ENCODE results near the gene LHX5.

LHX5 gene

DNA sequence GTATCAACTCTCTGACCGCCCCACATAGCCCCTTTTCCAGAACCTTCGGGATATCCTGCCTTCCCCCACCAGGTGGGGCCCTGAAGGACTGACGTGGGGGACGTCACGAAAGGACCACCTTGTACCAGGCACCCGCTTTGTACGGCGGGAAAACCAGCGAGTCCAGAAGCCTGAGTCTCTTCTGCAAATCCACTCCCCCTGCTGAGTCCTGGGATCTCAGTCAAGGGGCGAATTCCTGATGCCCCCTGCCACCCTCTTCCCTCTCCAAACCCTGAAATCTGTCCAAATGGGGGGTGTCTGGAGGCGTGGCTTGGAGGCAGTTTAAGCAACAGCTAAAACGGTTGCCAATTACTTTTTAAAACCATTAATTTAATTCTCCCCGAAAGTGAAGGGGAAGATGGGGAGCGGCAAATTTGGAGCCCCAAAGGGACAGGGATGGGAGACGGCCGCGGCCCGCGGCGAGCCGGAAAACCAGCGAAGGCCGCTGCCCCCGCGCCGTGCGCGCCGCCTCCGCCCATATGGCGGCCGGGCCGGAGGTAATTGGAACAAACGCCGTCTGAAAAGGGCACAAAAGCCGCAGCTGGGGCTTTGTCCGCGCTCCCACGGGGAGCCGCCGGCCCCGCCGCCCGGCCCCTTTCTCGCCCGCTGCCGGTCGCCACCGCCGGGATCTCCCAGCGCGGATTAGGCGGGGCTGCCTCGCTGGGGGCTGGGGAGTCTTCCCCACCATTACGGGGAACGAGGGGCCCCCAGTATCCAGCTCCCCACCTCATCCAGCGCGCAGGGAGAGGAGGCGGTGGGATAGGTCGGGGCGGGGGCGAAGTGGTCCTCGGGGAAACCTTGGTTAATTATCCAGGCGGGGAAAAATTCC, 6.6 kb downstream of the LHX5 start:
- no peak for DNase-seq (ENCODE audit: low read depth in 3 of 3)

DNA sequence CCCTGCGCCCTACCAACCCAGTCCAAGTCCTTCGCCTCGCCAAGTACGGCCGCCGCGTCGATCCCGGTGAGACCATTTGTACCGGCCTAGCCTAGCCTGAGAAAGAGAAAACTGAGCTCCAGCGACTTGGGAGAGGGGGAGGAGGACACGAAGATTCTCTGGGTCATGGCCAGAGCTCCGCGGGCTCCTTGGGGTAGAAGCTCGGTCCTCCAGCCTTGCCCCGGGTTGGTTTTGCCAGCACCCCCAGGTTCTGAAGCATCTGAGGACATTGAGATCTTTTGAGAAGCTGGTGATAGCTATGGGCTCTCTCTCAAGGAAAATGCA, 7.3 kb downstream of the LHX5 start:
- DNase-seq (ENCODE audit: low read depth in 3 of 3): no peak

DNA sequence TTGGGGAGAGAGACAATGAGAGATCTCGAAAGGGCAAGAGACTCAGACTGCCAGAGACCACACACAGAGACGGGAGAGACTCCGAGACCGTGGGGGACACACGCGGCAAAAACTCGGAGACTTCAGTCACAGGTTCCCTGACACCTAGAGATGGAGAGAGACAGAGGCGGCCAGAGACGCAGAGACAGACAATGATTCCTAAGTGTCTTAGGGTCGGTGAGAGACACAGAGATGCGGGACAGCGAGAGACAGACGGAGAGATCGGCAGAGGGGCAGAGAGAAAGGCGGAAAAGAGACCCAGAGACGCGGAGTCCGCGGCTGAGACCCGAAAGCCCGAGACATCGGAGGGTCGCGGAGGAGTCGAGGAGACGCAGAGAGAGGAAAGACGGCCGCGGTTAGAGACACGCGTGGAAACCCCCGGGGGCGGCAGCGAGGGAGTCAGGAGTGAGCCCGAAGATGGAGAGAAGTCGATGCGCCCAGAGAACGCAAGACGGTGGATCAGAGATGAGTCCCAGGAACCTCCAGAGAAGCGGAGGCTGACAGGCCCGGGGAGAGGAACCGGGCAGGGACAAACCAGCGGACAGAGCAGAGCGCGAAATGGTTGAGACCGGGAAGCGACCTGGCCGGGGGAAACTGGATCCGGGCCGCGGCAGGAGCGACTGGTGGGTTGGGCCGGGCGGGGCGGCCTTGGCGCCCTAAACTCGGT, 7.8 kb downstream of the LHX5 start:
- DNase-seq (ENCODE audit: low read depth in 3 of 3): no peak

DNA sequence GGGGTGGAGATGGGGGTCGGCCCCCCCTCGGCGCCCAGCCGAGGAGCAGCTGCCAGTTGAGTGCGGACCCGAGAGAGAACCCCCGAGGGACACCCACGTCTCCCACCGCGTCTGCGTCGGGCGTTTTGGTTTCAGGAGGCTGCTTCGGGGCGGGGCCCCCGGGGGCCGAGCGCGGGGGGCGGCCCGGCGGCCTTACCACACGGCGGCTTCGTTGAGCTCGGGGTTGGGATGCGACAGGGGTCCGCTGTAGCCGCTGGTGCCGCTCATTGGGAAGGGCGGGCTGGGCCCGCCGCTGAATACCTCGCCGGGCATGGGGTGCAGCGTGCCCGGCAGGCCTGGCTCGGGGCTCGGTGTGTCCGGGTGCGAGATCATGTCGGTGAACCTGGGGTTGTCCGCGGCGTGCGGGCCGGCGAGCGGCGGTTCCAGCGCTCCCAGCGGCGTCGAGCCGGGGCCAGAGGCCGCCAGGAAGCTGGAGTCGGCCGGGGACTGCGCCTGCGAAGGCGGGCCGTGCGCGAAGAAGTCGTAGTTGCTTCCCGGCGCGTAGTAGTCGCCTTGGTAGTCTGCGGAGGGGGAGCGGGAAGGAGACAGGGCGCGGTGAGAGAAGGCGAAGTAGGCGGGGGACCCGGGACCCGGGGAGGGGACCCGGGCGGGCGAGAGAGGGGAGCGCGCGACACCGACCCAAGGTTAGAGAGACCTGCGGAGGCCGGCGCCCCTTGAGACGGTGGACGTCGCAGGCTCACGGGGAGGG, 8.5 kb downstream of the LHX5 start:
- no peak for DNase-seq (ENCODE audit: low read depth in 3 of 3)

DNA sequence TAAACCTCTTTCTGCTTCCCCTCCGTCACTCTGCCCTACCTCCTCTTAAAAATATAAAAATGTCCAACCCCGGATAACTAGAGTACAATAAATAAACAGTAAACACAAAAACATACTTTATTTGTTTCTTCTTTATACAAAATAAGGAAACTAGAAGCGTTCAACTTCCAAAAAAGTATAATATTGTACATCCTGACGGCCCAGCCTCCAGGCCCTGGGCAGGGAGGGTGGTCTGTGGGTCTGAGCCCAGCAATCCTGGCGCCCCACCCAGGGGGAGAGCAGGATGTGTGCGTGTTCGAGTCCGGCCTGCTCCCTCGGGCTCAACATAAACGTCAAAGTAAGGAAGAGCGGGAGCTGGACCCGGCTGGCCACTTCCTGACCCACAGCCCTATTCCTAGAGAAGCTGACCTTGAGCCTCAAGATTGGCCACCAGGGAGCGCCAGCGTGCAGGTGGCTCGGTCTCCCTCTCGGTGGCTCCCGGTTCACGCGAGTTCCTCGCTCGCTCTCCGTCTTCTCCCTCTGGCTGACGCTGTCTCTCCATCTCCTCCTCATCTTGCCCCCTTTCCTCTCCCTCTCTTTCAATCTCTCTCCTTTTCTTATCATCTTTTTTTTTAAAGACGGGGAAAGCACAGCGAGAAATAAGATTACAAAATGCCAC, 9.4 kb downstream of the LHX5 start:
- DNase-seq (ENCODE audit: low read depth in 3 of 3): peak; percentile 37 to 54 (median 48)

DNA sequence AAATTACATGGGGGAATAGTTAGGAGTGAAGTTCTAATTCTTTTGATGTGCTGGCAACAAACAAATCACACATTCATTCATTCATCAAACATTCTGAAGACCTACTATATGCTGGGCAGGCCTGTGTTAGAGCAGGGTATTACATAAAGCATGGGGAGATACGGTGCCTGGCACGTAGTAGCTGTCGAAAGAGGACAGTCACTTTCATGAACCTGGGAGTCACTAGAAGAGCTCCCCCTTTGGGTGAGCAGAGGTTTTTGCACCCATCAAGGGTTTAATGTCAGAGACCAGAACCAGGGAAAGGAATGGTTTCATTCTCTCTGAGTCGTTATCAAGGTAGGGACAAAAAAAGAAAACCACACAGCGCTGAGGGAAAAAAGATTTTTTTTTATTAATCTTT, 10.0 kb downstream of the LHX5 start:
- no peak for DNase-seq (ENCODE audit: low read depth in 3 of 3)

DNA sequence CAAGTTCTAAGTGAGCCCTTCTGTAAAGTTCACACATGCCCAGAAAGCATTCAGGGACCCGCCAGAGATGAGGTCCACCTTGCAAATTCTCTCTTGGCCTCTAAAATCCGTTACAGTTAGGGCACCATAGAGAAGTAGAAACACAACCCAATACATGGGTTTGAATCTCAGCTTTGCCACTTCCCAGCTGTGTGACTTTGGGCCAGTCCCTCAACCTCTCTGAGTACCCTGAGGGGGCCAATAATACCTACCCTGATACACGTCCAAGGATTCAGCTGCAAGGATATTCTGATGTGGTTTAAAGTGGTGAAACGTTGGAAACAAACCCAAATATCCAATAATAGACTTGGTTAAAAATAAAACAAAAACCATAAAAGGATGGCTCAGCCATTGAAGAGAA, 11.7 kb downstream of the LHX5 start:
- DNase-seq (ENCODE audit: low read depth in 3 of 3): no peak

DNA sequence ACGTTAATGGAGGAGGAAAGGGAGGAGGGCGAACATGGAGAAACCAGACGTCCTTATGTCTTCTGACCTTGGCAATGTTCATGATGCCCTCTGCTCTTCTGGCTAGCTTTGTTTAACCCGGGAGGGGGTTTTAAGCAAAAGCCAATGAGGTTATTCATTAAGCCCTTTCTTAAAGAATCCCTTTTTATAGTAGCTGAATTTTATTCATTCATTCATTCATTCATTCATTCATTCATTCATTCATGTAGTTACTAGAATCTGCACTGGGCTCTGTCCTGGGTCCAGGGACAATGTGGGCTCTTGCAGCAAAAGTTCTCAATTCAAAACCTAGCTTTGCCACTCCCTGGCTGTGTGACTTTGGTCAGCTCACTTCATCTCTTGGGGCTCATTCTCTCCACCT, 14.0 kb downstream of the LHX5 start:
- no peak for DNase-seq (ENCODE audit: low read depth in 3 of 3)

DNA sequence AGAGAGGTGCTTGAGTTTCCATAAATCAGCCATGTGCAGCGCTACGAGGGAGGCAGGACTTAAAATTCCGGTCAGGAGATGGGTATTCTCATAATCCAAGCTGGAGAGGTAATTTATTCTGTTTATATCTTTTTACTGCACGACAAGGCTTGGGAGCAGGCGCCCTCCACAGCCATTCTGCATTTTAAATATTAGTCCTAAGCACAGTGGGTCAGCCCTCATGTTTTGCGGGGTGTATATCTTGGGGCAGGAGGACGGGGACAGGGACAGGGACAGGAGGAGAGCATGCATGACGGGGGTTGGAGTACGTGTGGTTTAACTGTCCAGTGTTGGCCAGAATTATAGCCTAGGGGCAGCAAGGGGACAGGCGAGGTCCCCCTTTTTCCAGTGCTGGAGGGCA, 14.5 kb downstream of the LHX5 start:
- no peak for DNase-seq (ENCODE audit: low read depth in 3 of 3)

DNA sequence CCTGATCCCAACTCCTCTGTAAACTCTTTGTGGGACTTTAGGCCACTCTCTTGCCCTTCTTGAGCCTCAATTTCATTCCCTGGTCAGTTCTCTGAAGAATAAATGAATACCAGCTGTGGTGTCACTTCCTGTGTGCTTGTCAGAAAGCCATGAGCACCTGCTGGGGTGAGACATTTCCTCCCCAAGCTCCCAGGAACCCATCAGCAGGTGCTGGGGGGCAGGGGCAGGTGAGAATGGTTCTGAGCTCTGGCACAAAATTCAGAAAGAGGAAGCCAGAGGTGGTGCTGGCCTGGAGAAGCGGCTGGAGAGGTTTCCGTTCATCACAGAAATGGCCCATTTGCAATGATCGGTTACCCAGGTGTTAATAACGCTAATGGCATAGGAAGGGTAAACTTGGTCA, 14.9 kb downstream of the LHX5 start:
- no peak for DNase-seq (ENCODE audit: low read depth in 3 of 3)

DNA sequence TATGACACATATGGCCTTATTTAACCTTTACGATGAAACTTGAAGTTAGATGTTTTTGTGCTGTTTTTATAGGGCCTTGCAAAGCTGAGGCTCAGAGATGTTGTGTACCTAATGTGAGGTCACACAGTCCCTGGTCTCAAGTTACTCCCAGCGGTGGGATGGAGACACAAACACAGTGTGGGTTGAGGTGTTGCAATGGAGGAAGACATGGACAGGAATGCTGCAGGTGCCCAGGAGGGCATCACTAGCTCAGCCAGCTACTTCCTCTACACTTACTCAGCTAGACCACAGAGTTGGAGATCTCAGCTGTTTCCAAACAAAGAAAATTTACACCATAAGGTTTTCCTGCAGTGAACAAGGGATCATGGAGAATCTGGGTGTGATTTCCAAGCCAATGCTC, 15.5 kb downstream of the LHX5 start:
- DNase-seq (ENCODE audit: low read depth in 3 of 3): no peak

DNA sequence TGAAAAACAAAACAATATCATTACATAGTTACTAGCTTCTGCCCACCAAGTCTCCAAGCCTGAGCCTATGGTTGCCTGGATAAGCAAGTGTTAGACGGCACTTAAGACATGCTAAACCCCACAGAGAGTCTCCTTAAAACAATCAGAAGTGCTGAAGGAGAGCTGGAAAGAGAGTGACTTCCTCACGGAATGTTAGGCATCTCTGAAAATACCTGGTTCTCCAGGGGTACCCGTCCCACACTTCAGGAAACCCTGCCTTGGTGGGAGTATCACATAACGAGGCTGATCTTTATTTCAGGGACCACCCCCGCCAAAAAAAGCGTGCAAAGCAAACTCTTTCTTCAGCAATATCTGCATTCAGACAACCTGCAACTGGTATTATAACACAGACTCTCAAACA, 18.3 kb downstream of the LHX5 start:
- DNase-seq (ENCODE audit: low read depth in 3 of 3): no peak

DNA sequence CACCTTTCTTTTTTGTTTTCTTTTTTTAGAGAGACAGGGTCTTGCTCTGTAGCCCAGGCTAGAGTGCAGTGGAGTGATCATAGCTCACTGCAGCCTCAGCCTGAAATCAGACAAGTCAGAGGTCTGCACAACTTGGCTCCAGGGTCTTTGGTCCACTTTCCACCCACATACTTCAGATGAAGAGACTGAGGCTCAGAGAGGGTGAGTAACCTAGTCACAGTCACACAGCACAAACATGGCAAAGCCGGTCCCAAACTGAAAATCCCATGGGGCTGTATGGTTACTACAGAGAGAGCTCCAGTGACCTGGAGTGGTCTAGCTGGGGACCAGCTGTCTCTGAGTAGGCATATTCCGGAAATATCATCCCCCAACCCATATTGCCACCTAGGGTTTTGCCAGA, 19.2 kb downstream of the LHX5 start:
- DNase-seq (ENCODE audit: low read depth in 3 of 3): no peak

DNA sequence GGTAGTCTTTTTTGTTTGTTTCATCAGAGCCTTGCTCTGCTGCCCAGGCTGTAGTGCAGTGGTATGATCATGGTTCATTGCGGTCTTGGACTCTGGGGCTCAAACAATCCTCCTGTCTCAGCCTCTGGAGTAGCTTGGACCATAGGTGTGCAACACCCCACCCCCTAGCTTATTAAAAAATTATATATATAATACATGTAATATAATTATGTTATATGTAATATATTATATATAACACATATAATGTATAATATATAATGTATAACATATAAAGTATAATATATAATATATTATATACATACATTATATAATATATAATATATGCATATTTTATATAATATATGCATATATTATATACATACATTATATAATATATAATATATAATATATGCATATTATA, 21.8 kb downstream of the LHX5 start:
- no peak for DNase-seq (ENCODE audit: low read depth in 3 of 3)

DNA sequence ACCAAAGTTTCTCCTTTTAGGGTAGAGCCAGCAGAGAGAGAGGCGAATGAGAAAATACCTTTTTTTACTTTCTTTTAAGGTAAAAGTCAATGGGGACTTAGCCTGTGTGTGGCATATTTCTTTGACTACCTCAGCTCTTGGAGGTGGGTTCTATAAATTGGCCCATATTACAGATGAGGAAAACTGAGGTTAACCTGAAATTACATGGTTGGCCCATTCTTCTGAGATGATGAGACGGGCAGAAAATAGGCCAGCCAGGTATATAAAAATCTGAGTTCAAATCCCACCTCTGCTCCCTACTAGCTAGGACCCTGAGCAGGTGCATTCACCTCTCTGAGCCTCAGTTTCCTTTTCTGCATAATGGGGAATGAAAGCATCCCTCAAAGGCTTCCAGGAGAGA, 22.4 kb downstream of the LHX5 start:
- no peak for DNase-seq (ENCODE audit: low read depth in 3 of 3)

DNA sequence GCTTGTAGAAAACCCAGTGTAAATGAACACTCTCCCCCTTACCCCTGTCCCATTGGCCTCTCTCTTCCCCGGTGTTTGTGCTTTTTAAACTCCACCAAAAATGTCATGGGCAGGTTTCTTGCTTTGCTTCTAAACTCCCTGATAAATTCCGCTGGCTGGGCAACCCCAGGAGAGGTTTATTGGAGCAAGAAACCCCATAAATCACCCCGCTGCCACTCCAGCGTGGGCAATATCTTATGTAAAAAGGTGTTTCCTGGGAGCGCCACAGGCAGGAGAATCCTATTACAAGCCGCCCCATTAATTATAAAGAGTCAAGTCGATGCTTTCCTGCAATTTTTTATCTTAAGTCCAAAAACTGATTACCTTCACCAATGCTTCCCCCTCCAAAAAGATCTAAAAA, 22.8 kb downstream of the LHX5 start:
- DNase-seq (ENCODE audit: low read depth in 3 of 3): no peak

DNA sequence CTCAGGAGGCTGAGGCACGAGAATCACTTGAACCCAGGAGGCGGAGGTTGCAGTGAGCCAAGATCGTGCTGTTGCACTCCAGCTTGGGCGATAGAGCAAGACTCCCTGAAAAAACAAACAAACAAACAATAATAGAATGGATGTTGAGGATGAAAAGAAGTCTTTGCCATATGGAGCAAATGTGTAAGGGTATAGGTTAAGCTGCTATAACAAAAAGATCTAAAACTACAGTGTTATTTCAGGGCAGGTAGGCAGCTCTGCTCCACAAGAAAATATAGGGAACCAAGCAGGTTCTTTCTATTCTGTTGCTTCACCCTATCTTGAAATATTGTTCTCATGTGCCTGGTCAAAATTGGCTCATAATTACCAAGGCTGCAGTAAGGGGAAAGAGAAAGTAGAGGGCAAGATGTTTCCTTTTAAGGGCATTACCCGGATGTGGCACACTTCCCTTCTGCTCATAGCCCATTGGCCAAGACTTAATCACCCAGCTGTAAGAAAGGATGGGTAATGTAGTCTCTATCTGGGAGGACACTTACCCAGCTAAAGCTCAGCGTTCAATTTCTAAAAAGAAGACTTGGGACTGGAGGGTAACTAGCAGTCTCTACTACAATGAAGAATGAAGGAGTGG, 26.0 kb downstream of the LHX5 start:
- no peak for DNase-seq (ENCODE audit: low read depth in 3 of 3)

DNA sequence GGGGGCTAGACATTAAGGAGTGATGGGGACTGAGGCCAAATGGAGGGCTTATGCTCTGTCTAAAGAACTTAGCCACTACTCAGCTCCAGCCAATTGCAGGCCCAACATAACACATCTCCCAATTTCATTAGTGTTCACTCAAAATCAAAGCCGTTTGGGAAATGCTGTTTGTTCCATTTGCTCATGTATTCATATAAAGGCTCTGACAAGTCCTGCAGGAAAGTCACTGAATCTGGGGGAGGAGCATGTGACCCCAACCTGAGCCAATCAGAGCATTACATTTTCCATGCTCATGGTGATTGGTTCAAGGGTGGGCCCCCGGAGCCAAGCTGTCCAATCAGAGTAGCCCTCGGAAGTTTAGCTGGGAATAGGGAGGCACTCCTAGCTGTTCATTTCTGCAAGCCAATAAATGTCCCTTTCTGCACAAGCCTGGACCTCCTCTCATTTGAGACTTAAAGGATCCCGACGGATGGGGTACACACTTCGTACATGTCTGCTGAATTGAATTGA, 28.6 kb downstream of the LHX5 start:
- DNase-seq (ENCODE audit: low read depth in 3 of 3): no peak

DNA sequence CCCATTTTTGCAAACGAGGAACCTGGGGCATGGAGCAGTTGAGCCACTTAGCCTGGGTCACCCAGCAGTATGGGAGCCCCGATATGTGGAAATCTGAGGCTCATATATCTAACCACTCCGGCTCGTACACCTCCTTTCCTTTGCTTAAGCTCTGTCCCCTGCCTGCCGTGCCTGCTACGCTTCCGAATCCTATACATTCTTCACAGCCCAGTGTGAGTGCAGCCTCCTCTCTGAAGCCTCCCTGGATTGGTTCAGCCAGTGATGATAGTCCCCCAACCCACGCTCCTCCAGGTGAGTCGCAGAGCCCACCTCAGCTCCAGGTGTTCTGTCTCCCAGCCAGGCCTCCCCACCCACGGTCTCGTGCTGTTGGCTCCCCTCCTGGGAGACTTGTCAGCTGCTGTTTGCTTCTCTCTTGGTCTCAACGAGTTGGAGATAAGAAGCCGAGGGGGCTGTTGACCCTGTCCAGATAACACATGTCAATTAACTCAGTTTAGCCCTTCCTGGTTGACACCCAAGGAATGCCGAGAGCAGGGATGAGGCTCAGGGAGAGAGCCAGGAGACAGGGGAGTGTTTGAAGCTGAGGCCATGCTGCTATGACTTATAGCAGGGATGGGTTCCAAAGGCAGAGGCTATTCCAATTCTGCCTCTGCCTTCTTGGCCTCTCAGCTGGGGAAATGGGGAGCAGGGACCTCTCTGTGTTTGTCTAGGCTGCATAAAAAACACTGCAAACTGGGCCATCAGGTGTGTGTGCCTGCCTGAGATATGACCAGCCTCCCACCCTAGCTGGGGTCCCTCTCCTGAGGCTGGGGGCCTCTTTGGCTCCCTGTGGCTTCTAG, 30.5 kb downstream of the LHX5 start:
- DNase-seq (ENCODE audit: low read depth in 3 of 3): no peak

DNA sequence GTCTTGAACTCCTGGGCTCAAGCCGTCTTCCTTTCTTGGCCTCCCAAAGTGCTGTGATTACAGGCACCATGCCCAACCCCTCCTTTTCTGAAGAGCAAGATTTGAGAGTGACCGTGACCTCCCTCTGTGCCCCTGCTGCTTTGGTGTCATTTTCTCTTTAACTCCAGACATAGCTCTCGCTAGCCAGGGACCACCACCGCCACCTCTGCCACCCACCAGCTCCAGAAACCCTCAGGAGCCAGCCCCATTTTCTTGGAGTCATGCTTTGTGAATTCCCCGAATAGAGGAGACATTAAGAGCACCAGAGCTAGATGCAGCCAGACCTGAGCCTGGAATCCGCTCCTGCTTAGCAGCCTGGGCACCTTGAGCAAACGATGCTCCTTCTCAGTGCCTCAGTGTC, 31.3 kb downstream of the LHX5 start:
- DNase-seq (ENCODE audit: low read depth in 3 of 3): no peak

DNA sequence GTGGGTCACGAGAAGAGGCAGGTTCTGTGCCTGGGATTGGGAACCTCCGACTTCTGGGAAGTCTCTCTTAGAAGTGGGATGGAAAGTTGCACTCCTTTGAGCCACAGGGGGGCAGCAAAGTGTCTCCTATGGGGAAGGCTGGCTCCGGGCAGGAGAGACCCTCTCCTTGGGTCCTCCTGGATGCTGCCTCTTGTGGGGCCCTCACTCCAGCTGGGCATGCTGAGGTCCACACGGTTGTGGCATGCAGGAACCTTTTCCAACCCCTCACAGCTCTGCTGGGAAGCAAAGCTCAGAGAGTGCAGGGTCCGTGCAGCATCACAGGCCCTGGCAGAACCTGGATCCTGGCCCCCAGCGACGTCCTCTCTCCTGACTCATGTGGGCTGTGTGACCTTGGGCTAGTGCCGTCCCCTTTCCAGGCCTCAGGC, 32.1 kb downstream of the LHX5 start:
- no peak for DNase-seq (ENCODE audit: low read depth in 3 of 3)
